PFSK-1 (cell line): ENCODE measurements around the gene NDUFS7.

Experiments used
- FOXP2 ChIP-seq: optimal IDR thresholded peaks from 2 replicates; pipeline ENCODE3; 2011; ENCODE audit warnings: borderline replicate concordance, control low read depth, inconsistent platforms; ENCODE audit not compliant: insufficient read depth; ENCODE audit errors: extremely low read length, extremely low read depth
- POLR2AphosphoS5 ChIP-seq: IDR thresholded peaks from 2 replicates; pipeline ENCODE4 v1.6.1; 2012; ENCODE audit warnings: low read depth, mild to moderate bottlenecking, control low read depth, low read length, moderate library complexity
- REST ChIP-seq, 2 experiments: IDR thresholded peaks; 2 replicates each; pipeline versions ENCODE4 v1.6.1 to v1.8.0; 2011 to 2012; ENCODE audit warnings: low read depth in 2 of 2, low read length in 2 of 2, control low read depth in 1 of 2, inconsistent platforms in 1 of 2, mild to moderate bottlenecking in 1 of 2, moderate library complexity in 1 of 2; ENCODE audit not compliant: insufficient read depth in 1 of 2
- SIN3A ChIP-seq: IDR thresholded peaks from 2 replicates; pipeline ENCODE4 v1.6.1; 2012; ENCODE audit warnings: mild to moderate bottlenecking, low read length, moderate library complexity, borderline replicate concordance; ENCODE audit not compliant: insufficient read depth
- TAF1 ChIP-seq: IDR thresholded peaks from 2 replicates; pipeline ENCODE4 v1.6.1; 2012; ENCODE audit warnings: low read length, control low read depth, borderline replicate concordance; ENCODE audit not compliant: insufficient read depth

Gene NDUFS7

GRCh38 chr19:1379961-1380489 is 3.7 kb upstream of the NDUFS7 start:
- TF ChIP-seq FOXP2 (no peak), REST (IDR thresholded peaks at IDR 0.05; ENCODE audit: insufficient read depth in 1 of 2, low read depth in 2 of 2, low read length in 2 of 2) (no peak), TAF1 (no peak), POLR2AphosphoS5 (no peak), SIN3A (no peak)

- TF ChIP-seq POLR2AphosphoS5 (no peak), SIN3A (no peak), TAF1 (no peak), REST (IDR thresholded peaks at IDR 0.05; ENCODE audit: insufficient read depth in 1 of 2, low read depth in 2 of 2, low read length in 2 of 2) (no peak), FOXP2 (no peak)
These were observed 1.5 kb upstream of the NDUFS7 start for GRCh38 chr19:1382250-1382649.

- TF ChIP-seq SIN3A = no peak
- TF ChIP-seq FOXP2 = no peak
- no peak for TF ChIP-seq REST (IDR thresholded peaks at IDR 0.05; ENCODE audit: insufficient read depth in 1 of 2, low read depth in 2 of 2, low read length in 2 of 2)
- no peak for TF ChIP-seq POLR2AphosphoS5
- TF ChIP-seq TAF1 = no peak
These were observed 743 bp upstream of the NDUFS7 start for GRCh38 chr19:1383017-1383311.

- no peak for TF ChIP-seq SIN3A
- no peak for TF ChIP-seq REST (IDR thresholded peaks at IDR 0.05; ENCODE audit: insufficient read depth in 1 of 2, low read depth in 2 of 2, low read length in 2 of 2)
- TF ChIP-seq POLR2AphosphoS5 = no peak
These were observed 367 bp downstream of the NDUFS7 start for GRCh38 chr19:1384085-1384462.

- no peak for TF ChIP-seq FOXP2
- TF ChIP-seq REST (IDR thresholded peaks at IDR 0.05; ENCODE audit: insufficient read depth in 1 of 2, low read depth in 2 of 2, low read length in 2 of 2) = no peak
- TF ChIP-seq SIN3A = no peak
- no peak for TF ChIP-seq POLR2AphosphoS5
- no peak for TF ChIP-seq TAF1
These were observed 887 bp downstream of the NDUFS7 start for GRCh38 chr19:1384478-1385110.
